CD14-positive monocyte (primary cell): ENCODE results near the gene SOBP. TPM values are rescaled to one million over a fixed set of nuclear protein-coding genes. Genes with fewer than 3 reads are reported as not detected.

Experiments
- DNase-seq, 3 donors: peaks; one replicate each; pipeline ENCODE4 v3.0.0-alpha.2; 2011 to 2022
- H2AFZ ChIP-seq: 2 replicates; pipeline ENCODE4 v1.6.0; 2012; ENCODE audit warnings: mild to moderate bottlenecking, low read depth, low read length, inconsistent platforms; ENCODE audit not compliant: insufficient read depth, poor library complexity, severe bottlenecking
- H3K27ac ChIP-seq, 2 donors: 1 replicate in 1 of 2; 2 replicates in 1 of 2; pipeline ENCODE4 v1.5.1; 2012 to 2013; ENCODE audit warnings: low read length in 2 of 2, control low read depth in 1 of 2, inconsistent platforms in 1 of 2, low read depth in 1 of 2, mild to moderate bottlenecking in 1 of 2
- H3K27me3 ChIP-seq, 2 donors: one replicate each; pipeline versions ENCODE4 v1.6.0 to v1.6.1; 2011 to 2013; ENCODE audit warnings: low read length in 2 of 2; ENCODE audit not compliant: control insufficient read depth in 2 of 2, insufficient read depth in 2 of 2
- H3K36me3 ChIP-seq, 2 donors: replicated peaks in 1 of 2; 1 replicate in 1 of 2; 2 replicates in 1 of 2; pipeline versions ENCODE4 v1.5.1 to v1.6.1; 2012 to 2013; ENCODE audit warnings: low read length in 2 of 2, control low read depth in 1 of 2, inconsistent platforms in 1 of 2, mild to moderate bottlenecking in 1 of 2; ENCODE audit not compliant: insufficient read depth in 2 of 2, control insufficient read depth in 1 of 2
- H3K4me1 ChIP-seq, 2 donors: 1 replicate in 1 of 2; 2 replicates in 1 of 2; pipeline versions ENCODE4 v1.5.1 to v1.6.1; 2012 to 2013; ENCODE audit warnings: low read length in 2 of 2, control low read depth in 1 of 2, inconsistent platforms in 1 of 2, mild to moderate bottlenecking in 1 of 2, moderate library complexity in 1 of 2; ENCODE audit not compliant: insufficient read depth in 2 of 2, control insufficient read depth in 1 of 2
- H3K4me2 ChIP-seq: replicated peaks from 2 replicates; pipeline ENCODE3; 2012; ENCODE audit warnings: low read length, moderate library complexity, mild to moderate bottlenecking; ENCODE audit not compliant: poor library complexity, severe bottlenecking; ENCODE audit errors: extremely low read depth
- H3K4me3 ChIP-seq, 3 experiments: fragments of 200-600 bp in 1 of 3; sonication (generic) in 1 of 3; replicated peaks in 1 of 3; 1 replicate in 2 of 3; 2 replicates in 1 of 3; pipeline ENCODE4 v1.5.1; 2011 to 2013; ENCODE audit warnings: low read length in 3 of 3, mild to moderate bottlenecking in 3 of 3, control low read depth in 2 of 3, low read depth in 2 of 3, inconsistent platforms in 1 of 3, moderate library complexity in 1 of 3
- H3K79me2 ChIP-seq: 2 replicates; pipeline ENCODE4 v1.6.0; 2012; ENCODE audit warnings: mild to moderate bottlenecking, control low read depth, inconsistent platforms, low read length, moderate library complexity; ENCODE audit not compliant: insufficient read depth
- H3K9ac ChIP-seq: 2 replicates; pipeline ENCODE4 v1.6.0; 2017; ENCODE audit warnings: low read length, mild to moderate bottlenecking; ENCODE audit not compliant: insufficient read depth, poor library complexity, severe bottlenecking
- H3K9me3 ChIP-seq, 2 donors: replicated peaks in 1 of 2; 1 replicate in 1 of 2; 2 replicates in 1 of 2; pipeline versions ENCODE4 v1.5.1 to v1.6.1; 2012 to 2013; ENCODE audit warnings: low read length in 2 of 2, control low read depth in 1 of 2; ENCODE audit not compliant: control insufficient read depth in 1 of 2, insufficient read depth in 1 of 2
- H4K20me1 ChIP-seq: 2 replicates; pipeline ENCODE4 v1.6.0; 2012; ENCODE audit warnings: mild to moderate bottlenecking, low read length, control low read depth, moderate library complexity; ENCODE audit not compliant: insufficient read depth
- H3K27ac Mint-ChIP-seq, 7 donors: one replicate each; pipeline ENCODE4 v1.8.0; 2020; ENCODE audit warnings: mild to moderate bottlenecking in 7 of 7, mixed read lengths in 7 of 7, moderate library complexity in 6 of 7, inconsistent platforms in 2 of 7
- H3K27me3 Mint-ChIP-seq, 3 donors: one replicate each; pipeline ENCODE4 v1.8.0; 2021 to 2022; ENCODE audit warnings: low read depth in 3 of 3, mild to moderate bottlenecking in 3 of 3, mixed read lengths in 3 of 3, moderate library complexity in 3 of 3, inconsistent platforms in 1 of 3
- H3K36me3 Mint-ChIP-seq, 2 donors: one replicate each; pipeline ENCODE4 v1.8.0; 2020; ENCODE audit warnings: mixed read lengths in 2 of 2, inconsistent platforms in 1 of 2, mild to moderate bottlenecking in 1 of 2
- H3K4me1 Mint-ChIP-seq: one replicate; pipeline ENCODE4 v1.8.0; 2020; ENCODE audit warnings: mild to moderate bottlenecking, mixed read lengths
- H3K4me3 Mint-ChIP-seq, 2 donors: one replicate each; pipeline ENCODE4 v1.8.0; 2020; ENCODE audit warnings: mild to moderate bottlenecking in 2 of 2, mixed read lengths in 2 of 2, moderate library complexity in 1 of 2
- H3K9me3 Mint-ChIP-seq, 7 donors: one replicate each; pipeline ENCODE4 v1.8.0; 2020 to 2022; ENCODE audit warnings: mixed read lengths in 7 of 7, mild to moderate bottlenecking in 6 of 7, moderate library complexity in 6 of 7, inconsistent platforms in 2 of 7
- WGBS: methylation state at CpG from one replicate; pipeline ENCODE4 v1.1.5; 2013; ENCODE audit warnings: missing lambda C conversion rate; ENCODE audit not compliant: insufficient coverage; 5-methylcytosine and 5-hydroxymethylcytosine counted together
- intact Hi-C, 2 donors: fragments of 100-400 bp; cut with micrococcal nuclease; formaldehyde crosslinking; loops; one replicate each; pipeline versions ENCODE4 v1.15.0 to v1.15.1; 2023
- polyA plus RNA-seq, 3 donors: library from polyadenylated mRNA; depleted of rRNA in 1 of 3; unstranded in 2 of 3; stranded (reverse) in 1 of 3; fragments of 300-500 nt in 2 of 3; fragments of >200 nt in 1 of 3; fragmentation: Illumina TruSeq in 2 of 3; gene quantifications; 1 replicate in 2 of 3; 2 replicates in 1 of 3; pipeline ENCODE4 v1.2.3, GENCODE V29; 2012 to 2021
- TF ChIP-seq, protein P1 (sequence below): fragments of 200-600 bp; IDR thresholded peaks from one replicate; pipeline ENCODE4 v1.8.0; 2022; ENCODE audit warnings: antibody characterized with exemption, mild to moderate bottlenecking

SOBP gene
- polyA plus RNA-seq, 3 donors = not detected

DNA sequence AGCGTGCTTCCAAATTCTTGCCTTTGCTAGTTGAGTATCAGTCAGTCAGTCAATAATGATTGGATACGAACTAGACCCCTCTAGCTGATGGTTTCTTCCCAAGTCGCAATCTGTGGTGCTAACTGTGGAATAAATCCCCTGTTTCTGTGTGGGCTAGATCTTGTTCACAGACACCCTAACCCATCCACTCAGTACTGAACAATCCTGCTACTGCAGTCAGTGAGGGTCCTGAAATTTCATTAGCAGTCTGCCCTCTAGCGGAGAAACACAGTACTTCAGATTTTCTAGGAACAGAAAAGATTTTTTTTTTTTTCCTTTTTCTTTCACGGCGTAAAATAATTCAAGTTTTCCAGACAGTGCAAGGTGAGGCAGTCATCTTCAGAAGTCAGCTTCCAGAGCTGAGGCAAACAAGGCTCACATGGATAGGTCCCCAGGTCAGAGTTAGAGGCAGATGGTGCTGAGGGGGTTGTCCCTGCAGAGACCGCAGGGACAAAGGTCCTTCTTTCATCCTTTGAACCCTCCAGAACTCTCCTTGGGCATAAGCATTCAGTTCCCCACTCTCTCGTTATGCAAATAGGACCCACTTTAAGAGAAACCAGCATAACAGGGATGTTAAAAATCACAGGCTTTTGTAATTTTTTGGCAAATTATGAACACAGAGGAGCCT, 214.6 kb downstream of the SOBP start:
- no peak overlapping the region for H3K9ac ChIP-seq
- H4K20me1 ChIP-seq = no peaks in the 10 kb centered on the region
- peaks cover 7 to 11% (median 10%) of the 10 kb centered on the region in 3 donors for H3K27me3 Mint-ChIP-seq
- H3K79me2 ChIP-seq = no peaks in the 10 kb centered on the region
- H3K9me3 Mint-ChIP-seq = no peaks in the 10 kb centered on the region
- H3K4me2 ChIP-seq = no peak overlapping the region
- H3K4me1 Mint-ChIP-seq = peaks cover 1% of the 10 kb centered on the region
- no peak overlapping the region for H3K4me3 ChIP-seq
- intact Hi-C loops = no loop called here
- H3K27ac Mint-ChIP-seq = no peak overlapping the region
- H3K27me3 ChIP-seq = peaks cover 0 to 5% of the 10 kb centered on the region in 2 donors
- H3K4me3 Mint-ChIP-seq = no peak overlapping the region
- no peak overlapping the region for H2AFZ ChIP-seq
- no peaks in the 10 kb centered on the region for H3K36me3 Mint-ChIP-seq
- H3K27ac ChIP-seq = no peak overlapping the region
- WGBS = 43% methylated on average over 3 of the region's 8 CpGs
- no peaks in the 10 kb centered on the region for H3K9me3 ChIP-seq
- DNase-seq = peak in 2 of 3 donors; percentile 14 to 24
- H3K4me1 ChIP-seq = no peaks in the 10 kb centered on the region
- H3K36me3 ChIP-seq = no peaks in the 10 kb centered on the region
- TF ChIP-seq, protein P1, sequence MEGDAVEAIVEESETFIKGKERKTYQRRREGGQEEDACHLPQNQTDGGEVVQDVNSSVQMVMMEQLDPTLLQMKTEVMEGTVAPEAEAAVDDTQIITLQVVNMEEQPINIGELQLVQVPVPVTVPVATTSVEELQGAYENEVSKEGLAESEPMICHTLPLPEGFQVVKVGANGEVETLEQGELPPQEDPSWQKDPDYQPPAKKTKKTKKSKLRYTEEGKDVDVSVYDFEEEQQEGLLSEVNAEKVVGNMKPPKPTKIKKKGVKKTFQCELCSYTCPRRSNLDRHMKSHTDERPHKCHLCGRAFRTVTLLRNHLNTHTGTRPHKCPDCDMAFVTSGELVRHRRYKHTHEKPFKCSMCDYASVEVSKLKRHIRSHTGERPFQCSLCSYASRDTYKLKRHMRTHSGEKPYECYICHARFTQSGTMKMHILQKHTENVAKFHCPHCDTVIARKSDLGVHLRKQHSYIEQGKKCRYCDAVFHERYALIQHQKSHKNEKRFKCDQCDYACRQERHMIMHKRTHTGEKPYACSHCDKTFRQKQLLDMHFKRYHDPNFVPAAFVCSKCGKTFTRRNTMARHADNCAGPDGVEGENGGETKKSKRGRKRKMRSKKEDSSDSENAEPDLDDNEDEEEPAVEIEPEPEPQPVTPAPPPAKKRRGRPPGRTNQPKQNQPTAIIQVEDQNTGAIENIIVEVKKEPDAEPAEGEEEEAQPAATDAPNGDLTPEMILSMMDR = peak; percentile 92

DNA sequence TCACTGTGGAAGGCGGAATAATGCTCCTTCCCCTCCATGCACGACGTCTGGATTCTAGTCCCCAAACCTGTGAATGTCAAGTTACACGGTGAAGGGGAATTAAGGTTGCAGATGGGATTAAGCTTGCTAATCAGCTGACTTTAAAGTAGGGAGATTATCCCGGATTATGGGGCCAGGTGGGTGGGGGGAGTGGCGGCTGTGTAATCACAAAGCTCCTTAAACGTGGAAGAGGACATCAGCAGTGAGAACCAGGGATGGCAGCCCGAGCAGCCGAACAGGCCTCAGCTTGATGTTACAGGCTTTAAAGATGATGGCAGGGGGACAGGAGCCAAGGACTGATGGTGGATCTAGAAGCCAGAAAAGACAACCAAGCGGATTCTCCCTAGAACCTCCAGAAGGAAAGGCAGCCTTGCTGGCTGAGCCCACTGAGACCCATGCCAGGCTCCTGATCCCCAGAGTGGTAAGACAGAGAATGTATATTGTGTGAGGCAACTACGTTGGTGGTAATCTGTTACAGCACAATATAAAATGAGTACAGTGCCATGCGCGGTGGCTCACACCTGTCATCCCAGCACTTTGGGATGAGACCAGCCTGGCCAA, 216.7 kb downstream of the SOBP start:
- Histone ChIP-seq H2AFZ (no peak overlapping the region), H3K4me1 (no peaks in the 10 kb centered on the region), H3K36me3 (no peaks in the 10 kb centered on the region), H3K4me2 (no peak overlapping the region), H3K27ac (no peak overlapping the region), H3K9ac (no peak overlapping the region), H3K4me3 (no peak overlapping the region), H3K79me2 (no peaks in the 10 kb centered on the region), H3K9me3 (no peaks in the 10 kb centered on the region), H3K27me3 (no peaks in the 10 kb centered on the region), H4K20me1 (no peaks in the 10 kb centered on the region)
- DNase-seq = no peak
- WGBS = 98% methylated on average over 6 of the region's 13 CpGs
- intact Hi-C loops = no loop called here
- H3K27ac Mint-ChIP-seq = no peak overlapping the region
- TF ChIP-seq, protein P1 = no peak
- no peak overlapping the region for H3K4me3 Mint-ChIP-seq
- H3K27me3 Mint-ChIP-seq = peaks cover 0 to 1% (median 1%) of the 10 kb centered on the region in 3 donors
- no peaks in the 10 kb centered on the region for H3K36me3 Mint-ChIP-seq
- peaks cover 1% of the 10 kb centered on the region for H3K4me1 Mint-ChIP-seq
- H3K9me3 Mint-ChIP-seq = peaks cover 0 to 2% (median 0%) of the 10 kb centered on the region in 7 donors
